ENCODE results near the gene CLEC16A.
A peak's percentile ranks its signal among the peaks of the same experiment; 100 is the strongest.
"Not testable (repeated sequence)": the region's sequence is repeated elsewhere in the genome, so short reads cannot be mapped to it uniquely, and the experiment has no call there.

Gene CLEC16A

DNA sequence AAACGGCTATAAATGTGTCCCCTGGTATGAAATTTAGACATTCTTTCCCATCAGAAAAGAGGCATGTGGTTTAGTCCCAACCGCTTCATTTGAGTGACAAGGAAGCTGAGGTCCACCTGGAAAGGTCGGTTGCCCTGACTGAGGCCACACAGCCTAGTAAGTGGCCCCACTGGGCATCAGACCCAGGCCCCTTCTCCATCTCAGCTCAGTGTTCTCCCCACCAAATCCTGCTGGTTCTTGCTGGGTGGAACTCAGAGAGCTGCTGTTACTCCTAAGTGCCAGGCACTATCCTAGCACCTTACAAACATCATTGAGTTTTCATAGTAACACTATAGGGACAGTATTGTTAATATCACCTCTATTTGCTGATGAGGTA is 158.1 kb downstream of the CLEC16A start:
- no peak for DNase-seq (ENCODE audit: low read depth, low spot score)
- TF ChIP-seq, protein P1, sequence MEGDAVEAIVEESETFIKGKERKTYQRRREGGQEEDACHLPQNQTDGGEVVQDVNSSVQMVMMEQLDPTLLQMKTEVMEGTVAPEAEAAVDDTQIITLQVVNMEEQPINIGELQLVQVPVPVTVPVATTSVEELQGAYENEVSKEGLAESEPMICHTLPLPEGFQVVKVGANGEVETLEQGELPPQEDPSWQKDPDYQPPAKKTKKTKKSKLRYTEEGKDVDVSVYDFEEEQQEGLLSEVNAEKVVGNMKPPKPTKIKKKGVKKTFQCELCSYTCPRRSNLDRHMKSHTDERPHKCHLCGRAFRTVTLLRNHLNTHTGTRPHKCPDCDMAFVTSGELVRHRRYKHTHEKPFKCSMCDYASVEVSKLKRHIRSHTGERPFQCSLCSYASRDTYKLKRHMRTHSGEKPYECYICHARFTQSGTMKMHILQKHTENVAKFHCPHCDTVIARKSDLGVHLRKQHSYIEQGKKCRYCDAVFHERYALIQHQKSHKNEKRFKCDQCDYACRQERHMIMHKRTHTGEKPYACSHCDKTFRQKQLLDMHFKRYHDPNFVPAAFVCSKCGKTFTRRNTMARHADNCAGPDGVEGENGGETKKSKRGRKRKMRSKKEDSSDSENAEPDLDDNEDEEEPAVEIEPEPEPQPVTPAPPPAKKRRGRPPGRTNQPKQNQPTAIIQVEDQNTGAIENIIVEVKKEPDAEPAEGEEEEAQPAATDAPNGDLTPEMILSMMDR (IDR thresholded peaks at IDR 0.05; ENCODE audit: low read depth, low read length), result no peak
- in situ Hi-C loops (cut with HindIII; ENCODE audit: low sequenced_read_pairs), result no loop called here
- no peak overlapping the region for H3K4me3 ChIP-seq (ENCODE audit: low read depth, low read length)

DNA sequence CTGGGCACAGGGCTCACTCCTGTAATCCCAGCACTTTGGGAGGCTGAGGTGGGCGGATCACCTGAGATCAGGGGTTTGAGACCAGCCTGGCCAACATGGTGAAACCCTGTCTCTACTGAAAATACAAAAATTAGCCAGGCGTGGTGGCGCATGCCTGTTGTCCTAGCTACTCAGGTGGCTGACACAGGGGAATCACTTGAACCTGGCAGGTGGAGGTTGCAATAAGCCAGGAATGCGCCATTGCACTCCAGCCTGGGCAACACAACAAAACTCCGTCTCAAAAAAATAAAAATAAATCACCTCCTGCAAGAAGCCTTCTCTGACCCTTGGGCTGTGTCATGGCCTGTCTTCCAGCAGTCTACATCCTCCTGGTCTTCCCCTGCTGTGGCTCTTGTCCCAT is 158.9 kb downstream of the CLEC16A start:
- in situ Hi-C loops (cut with HindIII; ENCODE audit: low sequenced_read_pairs); DNase-seq (ENCODE audit: low read depth, low spot score); H3K4me3 ChIP-seq (ENCODE audit: low read depth, low read length): not testable (repeated sequence)

DNA sequence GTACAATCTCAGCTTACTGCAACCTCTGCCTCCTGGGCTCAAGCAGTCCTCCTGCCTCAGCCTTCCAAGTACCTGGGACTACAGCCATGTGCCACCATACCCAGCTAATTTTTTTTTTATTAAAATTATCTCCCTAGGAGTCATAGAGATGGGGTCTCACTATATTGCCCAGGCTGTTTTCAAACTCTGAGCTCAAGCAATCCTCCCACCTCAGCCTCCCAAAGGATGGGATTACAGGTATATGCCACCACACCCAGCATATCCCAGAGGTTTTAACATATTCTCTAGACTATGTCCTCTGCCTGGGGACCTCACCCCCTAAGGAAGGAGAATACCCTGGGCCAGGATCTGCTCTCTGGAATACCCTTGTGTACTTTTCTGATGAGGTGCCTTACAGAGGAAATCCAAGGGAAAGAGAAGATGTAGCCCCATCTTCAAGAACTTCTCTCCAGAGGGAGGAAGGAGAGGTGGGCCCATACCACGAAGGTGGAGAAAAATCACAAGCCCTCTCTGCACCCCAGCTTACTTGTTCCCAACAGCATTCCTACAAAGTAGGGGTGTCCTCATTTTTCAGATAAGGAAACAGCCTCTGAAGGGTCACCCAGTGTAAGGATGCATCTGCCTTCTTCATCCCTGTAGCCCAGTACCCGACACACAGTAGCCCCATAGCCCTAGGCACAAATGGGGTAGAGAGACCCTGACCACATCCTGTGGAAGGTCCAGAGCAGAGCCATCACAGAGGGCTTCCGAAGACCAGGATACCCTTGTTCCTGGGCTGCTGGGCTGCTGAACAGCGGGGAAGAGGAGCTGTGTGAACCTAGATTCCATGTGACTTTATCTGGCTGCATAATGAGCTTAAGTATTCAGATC is 160.0 kb downstream of the CLEC16A start:
- TF ChIP-seq, protein P1 (IDR thresholded peaks at IDR 0.05; ENCODE audit: low read depth, low read length), result no peak
- in situ Hi-C loops (cut with HindIII; ENCODE audit: low sequenced_read_pairs), result no loop called here

DNA sequence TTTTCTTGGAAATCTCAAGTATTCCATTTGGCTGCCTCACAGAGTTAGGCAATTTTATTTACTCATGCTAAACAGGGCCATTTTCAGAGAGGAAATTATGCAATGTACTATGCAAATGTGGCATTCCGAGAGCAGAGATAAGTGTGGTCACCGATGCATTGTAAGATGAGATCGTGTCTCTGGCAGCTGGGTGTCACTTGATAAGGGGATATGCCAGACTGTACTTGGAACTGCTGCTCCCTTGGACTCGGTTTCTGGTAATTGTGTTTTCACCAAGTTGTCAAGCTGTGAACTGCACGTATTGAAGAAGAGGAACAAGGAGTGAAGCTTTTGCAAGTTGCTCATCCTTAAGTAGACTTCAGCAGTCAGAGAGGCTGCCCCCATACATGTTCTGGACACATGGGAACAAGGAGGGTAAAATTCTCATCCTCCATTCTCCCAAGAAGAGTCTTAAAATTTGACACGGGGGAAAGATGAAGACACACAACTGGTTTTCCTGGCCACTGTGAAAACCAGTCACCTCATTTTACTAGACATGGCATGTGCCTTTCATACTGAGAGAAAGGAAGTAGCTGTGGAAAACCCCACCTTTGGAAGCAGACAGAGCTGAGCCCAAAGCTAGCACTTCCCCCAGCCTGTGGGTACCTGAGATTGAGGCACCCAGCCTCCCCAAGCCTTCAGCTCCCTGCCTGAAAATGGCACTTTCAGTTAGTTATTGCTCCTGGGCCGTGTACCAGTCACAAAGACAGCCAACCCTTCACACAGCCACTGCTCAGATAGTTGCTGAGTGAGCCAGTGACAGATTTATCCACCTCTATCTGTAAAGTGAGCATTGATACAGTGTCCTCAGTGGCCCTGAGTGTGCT is 160.9 kb downstream of the CLEC16A start:
- DNase-seq (ENCODE audit: low read depth, low spot score), result peak; percentile 83
- in situ Hi-C loops (cut with HindIII; ENCODE audit: low sequenced_read_pairs), result no loop called here
- TF ChIP-seq, protein P1 (IDR thresholded peaks at IDR 0.05; ENCODE audit: low read depth, low read length), result no peak
- no peak overlapping the region for H3K4me3 ChIP-seq (ENCODE audit: low read depth, low read length)

More for the DNA sequence above, 160.0 kb downstream of the CLEC16A start:
- no peak for DNase-seq (ENCODE audit: low read depth, low spot score)
- H3K4me3 ChIP-seq (ENCODE audit: low read depth, low read length), result no peak overlapping the region

DNA sequence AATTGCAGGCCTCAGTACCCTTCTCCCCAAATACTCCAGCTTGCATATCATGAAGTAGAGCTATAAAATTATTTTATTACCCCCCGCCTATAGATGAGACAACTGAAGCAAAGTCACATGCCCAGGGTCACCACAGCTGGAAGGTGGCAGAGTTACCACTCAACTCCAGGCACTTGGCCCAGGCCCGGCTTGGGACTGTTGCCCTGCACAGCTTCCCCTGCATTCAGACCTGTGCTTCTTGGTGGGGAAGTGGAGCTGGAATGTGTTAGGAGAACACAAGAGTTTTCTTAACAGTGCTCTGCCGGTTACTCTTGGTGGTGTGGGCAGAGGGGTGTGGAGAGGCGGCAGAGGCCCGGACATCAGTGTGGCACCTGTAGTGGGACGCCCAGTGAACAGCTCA is 162.4 kb downstream of the CLEC16A start:
- DNase-seq (ENCODE audit: low read depth, low spot score), result no peak
- H3K4me3 ChIP-seq (ENCODE audit: low read depth, low read length), result no peak overlapping the region
- TF ChIP-seq, protein P1 (IDR thresholded peaks at IDR 0.05; ENCODE audit: low read depth, low read length), result no peak
- in situ Hi-C loops (cut with HindIII; ENCODE audit: low sequenced_read_pairs), result no loop called here

DNA sequence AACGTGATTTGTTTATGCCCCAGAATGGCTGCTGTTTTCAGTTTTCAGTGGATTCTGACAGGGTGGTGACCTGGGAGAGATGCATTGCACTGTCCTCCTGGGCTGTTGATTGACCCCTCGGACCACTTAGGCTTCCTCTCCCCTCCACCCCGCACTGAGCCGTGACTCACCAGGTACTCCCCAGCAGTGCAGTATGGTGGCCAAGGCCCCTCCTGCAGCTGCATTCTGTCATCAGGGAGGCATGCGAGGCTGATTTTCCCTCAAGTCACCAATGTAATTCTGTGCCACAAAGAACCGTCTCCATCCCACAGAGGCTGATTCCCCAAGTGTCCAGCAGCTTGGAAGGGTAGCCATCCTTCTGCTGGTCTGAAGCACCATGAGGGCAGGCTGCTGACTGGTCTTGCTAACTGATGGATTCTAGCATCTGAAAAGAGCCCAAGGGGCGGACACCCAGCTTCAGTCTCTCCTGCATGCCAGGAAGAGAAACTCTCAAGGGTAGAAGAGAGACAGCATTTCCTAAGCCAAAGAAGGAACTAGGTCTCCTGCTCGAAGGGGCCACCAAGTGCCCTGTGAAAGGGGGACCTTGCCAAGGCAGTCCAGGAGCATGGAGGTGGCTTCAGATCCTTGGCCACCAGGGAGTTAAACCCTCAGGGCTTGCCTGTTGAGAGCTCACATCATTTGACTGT is 163.6 kb downstream of the CLEC16A start:
- in situ Hi-C loops (cut with HindIII; ENCODE audit: low sequenced_read_pairs), result no loop called here
- TF ChIP-seq, protein P1 (IDR thresholded peaks at IDR 0.05; ENCODE audit: low read depth, low read length), result no peak
- H3K4me3 ChIP-seq (ENCODE audit: low read depth, low read length), result no peak overlapping the region
- peak; percentile 78 for DNase-seq (ENCODE audit: low read depth, low spot score)
